ENCODE data around the gene CRYL1. TPM values are rescaled to one million over a fixed set of nuclear protein-coding genes. Genes with fewer than 3 reads are reported as not detected.

Gene CRYL1
- total and polyA plus RNA-seq, 2 of the 8 experiments (the other 6 are each of a cell fraction or from before 2014, with no cell fraction given): 1.9 to 6.4 TPM

DNA sequence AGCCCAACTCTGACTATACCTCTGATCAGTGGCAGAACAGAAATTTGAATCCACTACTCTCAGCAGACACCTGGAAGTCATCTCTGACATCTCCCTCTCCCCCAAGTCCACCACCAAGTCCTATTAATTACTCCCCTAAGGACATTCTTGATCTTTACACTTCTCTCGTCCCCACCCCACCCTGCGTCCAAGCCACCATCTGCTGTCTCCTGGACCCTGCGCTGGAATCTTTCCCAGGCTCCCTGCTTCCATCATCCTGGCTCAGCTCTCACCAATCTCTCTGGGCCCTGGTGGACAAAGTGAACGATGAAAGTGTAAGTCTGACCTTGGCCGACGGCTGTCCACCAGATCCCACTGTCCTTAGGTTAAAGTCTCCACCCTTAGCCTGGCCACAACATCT, 147.9 kb downstream of the CRYL1 start:
- DNase-seq (ENCODE audit: low read depth in 1 of 2, low spot score in 2 of 2) (no peak), FAIRE-seq (no peak)
- no peak overlapping the region; a peak in 1 of 7 replicates for H3K9ac ChIP-seq (replicated peaks in 1 of 4; ENCODE audit: extremely low read depth in 1 of 4, low read depth in 3 of 4, low read length in 3 of 4)
- H3K18ac ChIP-seq (ENCODE audit: extremely low read depth, low read length): no peak overlapping the region
- no peak overlapping the region for H3K56ac ChIP-seq (replicated peaks; ENCODE audit: insufficient read length, low read depth, low read length)
- H3K9me3 ChIP-seq (ENCODE audit: insufficient read depth in 2 of 2, low read depth in 1 of 2, low read length in 1 of 2): no peaks in the 10 kb centered on the region
- H4K20me1 ChIP-seq (replicated peaks in 1 of 2; ENCODE audit: control insufficient read depth in 1 of 2, insufficient read depth in 2 of 2, low read length in 2 of 2): no peaks in the 10 kb centered on the region
- no peak overlapping the region for H4K8ac ChIP-seq (ENCODE audit: extremely low read depth, insufficient read depth, low read length)
- no peaks in the 10 kb centered on the region for H3K79me1 ChIP-seq (ENCODE audit: low read depth, low read length)
- H3K14ac ChIP-seq (ENCODE audit: insufficient read length): no peak overlapping the region
- no peak overlapping the region for H2BK12ac ChIP-seq (ENCODE audit: low read depth, low read length)
- no peak overlapping the region for H3K23ac ChIP-seq (ENCODE audit: insufficient read length)
- peaks cover 0 to 1% (median 0%) of the 10 kb centered on the region in 4 experiments; a peak in 1 of 7 replicates for H3K27me3 ChIP-seq (replicated peaks in 1 of 4; ENCODE audit: control insufficient read depth in 3 of 4, extremely low read depth in 1 of 4, insufficient read depth in 3 of 4, low read length in 3 of 4)
- no peak overlapping the region for H2BK5ac ChIP-seq (ENCODE audit: low read depth, low read length)
- H2BK20ac ChIP-seq (ENCODE audit: low read length): no peak overlapping the region
- ChIA-PET CTCF (ENCODE audit: partially characterized antibody) (interaction anchor here (1.5 to 1.7 kb wide), 2 partner anchors 26 to 180 kb away, joined by 4 to 5 read pairs; no protein-coding TSS in a partner anchor), POLR2A (ENCODE audit: partially characterized antibody) (no interaction called here)
- H3K4ac ChIP-seq (replicated peaks; ENCODE audit: insufficient read length, low read depth, low read length): no peak overlapping the region
- WGBS, 2 experiments (ENCODE audit: extremely low coverage in 1 of 2, insufficient coverage in 1 of 2, insufficient read length in 1 of 2, insufficient replicate concordance in 2 of 2, low coverage in 1 of 2, low lambda C conversion rate in 2 of 2, missing lambda C conversion rate in 1 of 2): 90% methylated on average over 6 of the region's 6 CpGs; no CpG with 5 or more reads in 1 of the 2 experiments
- H2BK120ac ChIP-seq (replicated peaks; ENCODE audit: low read depth, low read length): no peak overlapping the region
- TF ChIP-seq POLR2AphosphoS5 (IDR thresholded peaks at IDR 0.05; ENCODE audit: low read depth, low read length): no peak
- TF ChIP-seq CHD2 (IDR thresholded peaks at IDR 0.05; ENCODE audit: low read length): no peak
- no peak for TF ChIP-seq EP300 (IDR thresholded peaks at IDR 0.05; ENCODE audit: borderline replicate concordance in 1 of 2, low read depth in 2 of 2, low read length in 2 of 2)
- TF ChIP-seq BRCA1 (IDR thresholded peaks at IDR 0.05; ENCODE audit: low read depth, low read length): no peak
- no peak for TF ChIP-seq CHD1 (IDR thresholded peaks at IDR 0.05; ENCODE audit: low read depth, low read length)
- TF ChIP-seq SRF (IDR thresholded peaks at IDR 0.05; ENCODE audit: low read depth, low read length): no peak
- no peak overlapping the region for H2AK5ac ChIP-seq (ENCODE audit: low read depth, low read length)
- H2BK15ac ChIP-seq (ENCODE audit: low read length): no peak overlapping the region
- no peaks in the 10 kb centered on the region for H3K4me1 ChIP-seq (replicated peaks in 1 of 4; ENCODE audit: control insufficient read depth in 3 of 4, insufficient read depth in 4 of 4, low read length in 3 of 4)
- H4K5ac ChIP-seq (ENCODE audit: insufficient read length, low read depth, low read length): no peak overlapping the region
- H3K36me3 ChIP-seq (ENCODE audit: control insufficient read depth in 2 of 4, insufficient read depth in 4 of 4, low read length in 3 of 4): no peaks in the 10 kb centered on the region
- H3K79me2 ChIP-seq (ENCODE audit: control insufficient read depth in 1 of 2, insufficient read depth in 2 of 2, low read length in 2 of 2): no peaks in the 10 kb centered on the region
- no peak overlapping the region for H3K27ac ChIP-seq (ENCODE audit: low read depth, low read length)
- H4K91ac ChIP-seq (replicated peaks; ENCODE audit: insufficient read length, low read length): no peak overlapping the region
- no peaks in the 10 kb centered on the region for H3K23me2 ChIP-seq (ENCODE audit: low read depth, low read length)
- H3K4me3 ChIP-seq (ENCODE audit: extremely low read depth in 1 of 4, insufficient read depth in 2 of 4, low read depth in 3 of 4, low read length in 4 of 4): no peak overlapping the region
- H2AFZ ChIP-seq (ENCODE audit: low read length): no peak overlapping the region
- no peak overlapping the region for H3K4me2 ChIP-seq (ENCODE audit: insufficient read depth in 1 of 2, low read depth in 2 of 2, low read length in 2 of 2)
